Thyroid gland (tissue), 4 donors: Measurements from ENCODE around the gene CACNA1E.

Experiments used
- CTCF ChIP-seq, 6 experiments: fragments of 200-600 bp in 3 of 6; fragments of 450-650 bp in 3 of 6; sonication (generic) in 3 of 6; IDR thresholded peaks; one replicate each; pipeline ENCODE4 v1.5.1; 2016 to 2019; ENCODE audit warnings: antibody characterized with exemption in 6 of 6, mild to moderate bottlenecking in 2 of 6, inconsistent platforms in 1 of 6, moderate library complexity in 1 of 6
- POLR2A ChIP-seq, 2 donors: fragments of 450-650 bp; IDR thresholded peaks; one replicate each; pipeline ENCODE4 v1.6.1; 2017; ENCODE audit warnings: antibody characterized with exemption in 2 of 2, mild to moderate bottlenecking in 2 of 2, moderate library complexity in 1 of 2

GRCh38 chr1:181630398-181630797 is 147.1 kb downstream of the CACNA1E start:
- TF ChIP-seq POLR2A (IDR thresholded peaks at IDR 0.05) (no peak), CTCF (IDR thresholded peaks at IDR 0.05) (no peak)
